ENCODE measurements around the gene MYO1H.

Gene MYO1H

DNA sequence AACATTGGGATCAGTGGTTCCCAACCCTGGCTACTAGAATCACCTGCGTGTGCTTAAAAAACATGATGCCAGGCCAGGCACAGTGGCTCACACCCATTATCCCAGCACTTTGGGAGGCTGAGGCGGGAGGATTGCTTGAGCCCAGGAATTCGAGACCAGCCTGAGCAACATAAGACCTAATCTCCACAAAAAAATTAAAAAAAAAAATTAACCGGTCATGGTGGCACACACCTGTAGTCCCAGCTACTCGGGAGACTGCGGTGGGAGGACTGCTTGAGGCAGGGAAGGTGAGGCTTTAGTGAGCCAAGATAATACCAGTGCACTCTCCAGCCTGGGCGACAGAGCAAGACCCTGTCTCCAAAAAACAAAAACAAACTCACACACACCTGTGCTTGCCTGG, 127.4 kb downstream of the MYO1H start:
- H3K4me3 ChIP-seq (ENCODE audit: insufficient read length, low read depth): no peak overlapping the region
- TF ChIP-seq YY1 (IDR thresholded peaks at IDR 0.05; ENCODE audit: insufficient read depth, insufficient read length) (no peak), ZNF274 (IDR thresholded peaks at IDR 0.05; ENCODE audit: low read depth, low read length) (no peak), SUZ12 (IDR thresholded peaks at IDR 0.05; ENCODE audit: extremely low read depth, insufficient read depth, insufficient read length) (no peak)

GRCh38 chr12:109475993-109476806, 128.5 kb downstream of the MYO1H start:
- peak overlapping the region; percentile 82 for H3K4me3 ChIP-seq (ENCODE audit: insufficient read length, low read depth)
- H3K27me3 ChIP-seq (ENCODE audit: insufficient read depth, insufficient read length): no peaks in the 10 kb centered on the region
- peak overlapping the region; percentile 94 for H3K9ac ChIP-seq (ENCODE audit: insufficient read length, low read depth)
- H3K4me1 ChIP-seq (ENCODE audit: insufficient read depth, insufficient read length): no peaks in the 10 kb centered on the region
- H3K36me3 ChIP-seq (ENCODE audit: insufficient read depth, insufficient read length, low read length): peaks cover 54% of the 10 kb centered on the region
- H3K9me3 ChIP-seq (ENCODE audit: insufficient read depth, low read length): no peaks in the 10 kb centered on the region
- no peak for DNase-seq (ENCODE audit: low read depth, low spot score)
- no peak for TF ChIP-seq ZNF274 (IDR thresholded peaks at IDR 0.05; ENCODE audit: low read depth, low read length)
- TF ChIP-seq YY1 (IDR thresholded peaks at IDR 0.05; ENCODE audit: insufficient read depth, insufficient read length): no peak
- TF ChIP-seq SUZ12 (IDR thresholded peaks at IDR 0.05; ENCODE audit: extremely low read depth, insufficient read depth, insufficient read length): no peak

More for the DNA sequence above, 127.4 kb downstream of the MYO1H start:
- peaks cover 61% of the 10 kb centered on the region for H3K36me3 ChIP-seq (ENCODE audit: insufficient read depth, insufficient read length, low read length)
- DNase-seq (ENCODE audit: low read depth, low spot score): no peak
- no peaks in the 10 kb centered on the region for H3K4me1 ChIP-seq (ENCODE audit: insufficient read depth, insufficient read length)
- H3K9ac ChIP-seq (ENCODE audit: insufficient read length, low read depth): no peak overlapping the region
- no peaks in the 10 kb centered on the region for H3K27me3 ChIP-seq (ENCODE audit: insufficient read depth, insufficient read length)
- no peaks in the 10 kb centered on the region for H3K9me3 ChIP-seq (ENCODE audit: insufficient read depth, low read length)

DNA sequence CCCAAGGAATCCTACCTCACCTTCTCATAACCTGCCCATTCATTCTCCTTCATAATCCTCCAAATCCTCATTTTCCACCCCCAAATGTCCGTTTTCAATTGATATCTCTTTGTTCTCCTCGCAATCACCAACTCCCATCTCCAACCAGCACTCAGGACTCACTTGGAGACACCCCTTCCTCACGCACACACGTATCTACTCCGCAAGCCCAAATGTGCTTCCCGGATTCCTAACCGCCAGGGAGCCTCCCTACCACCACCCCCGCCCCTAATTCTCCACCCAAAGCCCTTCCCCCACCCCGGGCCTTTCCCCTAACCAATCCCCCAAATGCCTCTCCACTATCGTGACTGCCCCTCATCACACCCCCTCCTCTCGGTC, 129.1 kb downstream of the MYO1H start:
- peak overlapping the region; percentile 94 for H3K9ac ChIP-seq (ENCODE audit: insufficient read length, low read depth)
- peak overlapping the region; percentile 82 for H3K4me3 ChIP-seq (ENCODE audit: insufficient read length, low read depth)
- TF ChIP-seq ZNF274 (IDR thresholded peaks at IDR 0.05; ENCODE audit: low read depth, low read length) (no peak), SUZ12 (IDR thresholded peaks at IDR 0.05; ENCODE audit: extremely low read depth, insufficient read depth, insufficient read length) (no peak), YY1 (IDR thresholded peaks at IDR 0.05; ENCODE audit: insufficient read depth, insufficient read length) (no peak)
- no peak for DNase-seq (ENCODE audit: low read depth, low spot score)
- H3K9me3 ChIP-seq (ENCODE audit: insufficient read depth, low read length): no peaks in the 10 kb centered on the region
- H3K27me3 ChIP-seq (ENCODE audit: insufficient read depth, insufficient read length): no peaks in the 10 kb centered on the region
- H3K4me1 ChIP-seq (ENCODE audit: insufficient read depth, insufficient read length): no peaks in the 10 kb centered on the region
- peaks cover 53% of the 10 kb centered on the region for H3K36me3 ChIP-seq (ENCODE audit: insufficient read depth, insufficient read length, low read length)

DNA sequence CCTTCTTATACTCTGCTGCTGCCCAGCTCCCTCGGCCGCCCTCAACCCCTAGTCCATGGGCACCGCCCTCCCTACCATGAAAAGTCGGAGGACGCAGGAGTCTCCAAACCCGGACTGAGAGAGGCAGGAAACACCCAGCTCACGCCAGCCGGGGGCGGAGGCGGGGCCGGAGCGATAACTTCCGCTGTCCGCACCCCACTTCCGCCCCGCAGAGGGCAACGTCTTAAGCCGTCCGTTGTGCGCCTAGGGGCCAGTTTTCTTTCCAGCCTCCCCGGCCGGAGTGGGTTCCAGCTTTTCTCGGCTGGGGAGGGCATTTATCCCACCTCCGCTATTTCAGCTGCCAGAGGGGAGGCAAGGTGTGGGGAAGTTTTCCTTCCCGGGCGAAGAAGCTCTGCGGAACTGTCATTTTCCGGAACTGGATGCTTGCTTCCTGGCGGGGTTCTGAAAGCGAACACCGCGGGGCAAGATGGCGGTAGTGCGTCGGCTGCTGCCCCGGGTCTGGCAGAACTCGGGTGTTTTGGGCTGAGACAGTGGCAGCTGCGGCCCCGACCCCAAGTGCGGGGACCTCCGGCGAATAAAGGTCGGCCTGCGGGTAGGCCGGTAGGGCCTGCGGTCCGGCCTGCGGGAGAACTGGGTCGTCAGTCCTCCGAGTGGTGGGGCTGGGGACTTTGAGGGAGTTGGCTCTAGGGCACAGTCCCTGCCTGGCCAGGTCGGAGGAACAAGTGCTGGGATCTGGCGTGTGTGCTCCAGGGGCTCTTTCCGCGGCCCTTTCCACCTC, 129.7 kb downstream of the MYO1H start, which contains the start of the genes KCTD10 and UBE3B:
TSS of gene KCTD10 (minus strand) at position 116 of the 778 bp plus-strand sequence. CDS start at position 78, 38 bp downstream.
TSS of gene UBE3B (plus strand) at position 450 of the 778 bp plus-strand sequence. CDS start 5,918 bp downstream, outside the sequence.
- Histone ChIP-seq H3K4me1 (ENCODE audit: insufficient read depth, insufficient read length) (no peaks in the 10 kb centered on the region), H3K4me3 (ENCODE audit: insufficient read length, low read depth) (peak within 1 kb of the TSS; percentile 82), H3K27me3 (ENCODE audit: insufficient read depth, insufficient read length) (no peaks in the 10 kb centered on the region), H3K9me3 (ENCODE audit: insufficient read depth, low read length) (no peaks in the 10 kb centered on the region), H3K9ac (ENCODE audit: insufficient read length, low read depth) (peak within 1 kb of the TSS; percentile 94), H3K36me3 (ENCODE audit: insufficient read depth, insufficient read length, low read length) (peaks cover 58% of the 10 kb centered on the region)
- peak; percentile 85 for DNase-seq (ENCODE audit: low read depth, low spot score)
- TF ChIP-seq ZNF274 (IDR thresholded peaks at IDR 0.05; ENCODE audit: low read depth, low read length): no peak
- TF ChIP-seq YY1 (IDR thresholded peaks at IDR 0.05; ENCODE audit: insufficient read depth, insufficient read length): peak; percentile 95

- Histone ChIP-seq H3K27me3 (ENCODE audit: insufficient read depth, insufficient read length) (no peaks in the 10 kb centered on the region), H3K36me3 (ENCODE audit: insufficient read depth, insufficient read length, low read length) (peaks cover 56% of the 10 kb centered on the region), H3K4me3 (ENCODE audit: insufficient read length, low read depth) (peak overlapping the region; percentile 82), H3K9ac (ENCODE audit: insufficient read length, low read depth) (peak overlapping the region; percentile 94), H3K9me3 (ENCODE audit: insufficient read depth, low read length) (no peaks in the 10 kb centered on the region), H3K4me1 (ENCODE audit: insufficient read depth, insufficient read length) (no peaks in the 10 kb centered on the region)
- TF ChIP-seq SUZ12 (IDR thresholded peaks at IDR 0.05; ENCODE audit: extremely low read depth, insufficient read depth, insufficient read length) (no peak), YY1 (IDR thresholded peaks at IDR 0.05; ENCODE audit: insufficient read depth, insufficient read length) (no peak), ZNF274 (IDR thresholded peaks at IDR 0.05; ENCODE audit: low read depth, low read length) (no peak)
- DNase-seq (ENCODE audit: low read depth, low spot score): no peak
These were observed 130.2 kb downstream of the MYO1H start for GRCh38 chr12:109477963-109478315.

GRCh38 chr12:109479761-109480160, 132.1 kb downstream of the MYO1H start:
- H3K9me3 ChIP-seq (ENCODE audit: insufficient read depth, low read length): no peaks in the 10 kb centered on the region
- TF ChIP-seq YY1 (IDR thresholded peaks at IDR 0.05; ENCODE audit: insufficient read depth, insufficient read length) (no peak), SUZ12 (IDR thresholded peaks at IDR 0.05; ENCODE audit: extremely low read depth, insufficient read depth, insufficient read length) (no peak), ZNF274 (IDR thresholded peaks at IDR 0.05; ENCODE audit: low read depth, low read length) (no peak)
- H3K27me3 ChIP-seq (ENCODE audit: insufficient read depth, insufficient read length): no peaks in the 10 kb centered on the region
- no peaks in the 10 kb centered on the region for H3K4me1 ChIP-seq (ENCODE audit: insufficient read depth, insufficient read length)
- DNase-seq (ENCODE audit: low read depth, low spot score): no peak
- H3K4me3 ChIP-seq (ENCODE audit: insufficient read length, low read depth): no peak overlapping the region
- peaks cover 56% of the 10 kb centered on the region for H3K36me3 ChIP-seq (ENCODE audit: insufficient read depth, insufficient read length, low read length)
- no peak overlapping the region for H3K9ac ChIP-seq (ENCODE audit: insufficient read length, low read depth)

GRCh38 chr12:109480356-109480755, 132.7 kb downstream of the MYO1H start:
- H3K4me3 ChIP-seq (ENCODE audit: insufficient read length, low read depth): no peak overlapping the region
- H3K9me3 ChIP-seq (ENCODE audit: insufficient read depth, low read length): no peaks in the 10 kb centered on the region
- H3K4me1 ChIP-seq (ENCODE audit: insufficient read depth, insufficient read length): no peaks in the 10 kb centered on the region
- H3K9ac ChIP-seq (ENCODE audit: insufficient read length, low read depth): no peak overlapping the region
- H3K27me3 ChIP-seq (ENCODE audit: insufficient read depth, insufficient read length): no peaks in the 10 kb centered on the region
- no peak for DNase-seq (ENCODE audit: low read depth, low spot score)
- H3K36me3 ChIP-seq (ENCODE audit: insufficient read depth, insufficient read length, low read length): peaks cover 57% of the 10 kb centered on the region
- TF ChIP-seq ZNF274 (IDR thresholded peaks at IDR 0.05; ENCODE audit: low read depth, low read length): no peak
- TF ChIP-seq SUZ12 (IDR thresholded peaks at IDR 0.05; ENCODE audit: extremely low read depth, insufficient read depth, insufficient read length): no peak
- no peak for TF ChIP-seq YY1 (IDR thresholded peaks at IDR 0.05; ENCODE audit: insufficient read depth, insufficient read length)

Measured in NT2/D1 (cell line).